ENCODE measurements around the gene ATP13A3.
A peak's percentile ranks its signal among the peaks of the same experiment; 100 is the strongest.
"Not testable (repeated sequence)": the region's sequence is repeated elsewhere in the genome, so short reads cannot be mapped to it uniquely, and the experiment has no call there.

Gene ATP13A3

GRCh38 chr3:194496217-194496919 lies 9.6 kb upstream of the ATP13A3 start:
- H3K9me3 ChIP-seq (ENCODE audit: control insufficient read depth, low read depth, low read length) = no peaks in the 10 kb centered on the region
- no peaks in the 10 kb centered on the region for H3K27me3 ChIP-seq (ENCODE audit: control insufficient read depth, insufficient read depth, low read length)
- H3K9ac ChIP-seq (ENCODE audit: low read length) = no peak overlapping the region
- H3K4me1 ChIP-seq (ENCODE audit: control insufficient read depth, low read depth, low read length) = no peaks in the 10 kb centered on the region
- no peak overlapping the region for H3K27ac ChIP-seq (ENCODE audit: low read length)
- no peak overlapping the region for H3K4me3 ChIP-seq (ENCODE audit: low read length)
- no peaks in the 10 kb centered on the region for H3K36me3 ChIP-seq (ENCODE audit: control insufficient read depth, low read depth, low read length)

- Histone ChIP-seq H3K36me3 (ENCODE audit: control insufficient read depth, low read depth, low read length) (no peaks in the 10 kb centered on the region), H3K27ac (ENCODE audit: low read length) (no peak overlapping the region), H3K4me3 (ENCODE audit: low read length) (no peak overlapping the region), H3K9ac (ENCODE audit: low read length) (no peak overlapping the region), H3K27me3 (ENCODE audit: control insufficient read depth, insufficient read depth, low read length) (no peaks in the 10 kb centered on the region), H3K9me3 (ENCODE audit: control insufficient read depth, low read depth, low read length) (no peaks in the 10 kb centered on the region), H3K4me1 (ENCODE audit: control insufficient read depth, low read depth, low read length) (no peaks in the 10 kb centered on the region)
Observed at GRCh38 chr3:194494951-194495374, 8.2 kb upstream of the ATP13A3 start.

DNA sequence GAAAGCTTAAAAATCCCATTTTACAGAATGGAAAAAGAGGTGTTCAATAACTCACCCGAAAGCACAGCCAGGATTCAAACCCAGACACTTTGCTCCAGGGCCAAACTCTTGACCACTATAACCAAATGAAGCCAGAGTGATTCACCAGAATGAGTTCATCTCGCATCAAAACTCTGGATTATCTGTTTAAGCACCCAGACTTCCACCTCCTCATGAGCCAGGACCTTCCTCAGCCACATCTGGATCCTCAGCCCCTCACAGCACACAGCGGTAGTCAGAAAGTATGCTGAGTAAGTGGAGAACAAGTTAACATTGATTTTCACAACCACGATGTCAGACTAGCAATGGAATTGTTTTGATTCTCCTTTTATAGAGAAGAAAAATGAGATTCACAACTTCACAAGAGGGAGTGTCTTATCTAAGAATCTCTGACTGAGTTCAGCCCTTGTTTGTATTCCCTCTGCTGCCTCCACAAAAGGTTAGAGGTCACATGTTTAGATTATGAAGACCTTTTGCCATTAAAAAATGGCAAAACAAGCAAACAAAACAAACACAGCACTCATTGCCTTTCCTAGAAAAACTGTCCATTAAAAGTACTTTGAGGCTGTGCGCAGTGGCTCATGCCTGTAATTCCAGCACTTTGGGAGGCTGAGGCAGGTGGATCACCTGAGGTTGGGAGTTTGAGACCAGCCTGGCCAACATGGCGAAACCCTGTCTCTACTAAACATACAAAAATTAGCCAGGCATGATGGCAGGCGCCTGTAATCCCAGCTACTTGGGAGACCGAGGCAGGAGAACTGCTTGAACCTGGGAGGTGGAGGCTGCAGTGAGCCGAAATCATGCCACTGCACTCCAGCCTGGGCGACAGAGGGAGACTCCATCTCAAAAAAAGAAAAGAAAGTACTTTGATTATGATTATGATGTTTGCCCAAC lies 7.5 kb upstream of the ATP13A3 start:
- H3K27ac ChIP-seq (ENCODE audit: low read length); H3K4me3 ChIP-seq (ENCODE audit: low read length); H3K4me1 ChIP-seq (ENCODE audit: control insufficient read depth, low read depth, low read length); H3K9ac ChIP-seq (ENCODE audit: low read length); H3K36me3 ChIP-seq (ENCODE audit: control insufficient read depth, low read depth, low read length); H3K27me3 ChIP-seq (ENCODE audit: control insufficient read depth, insufficient read depth, low read length); H3K9me3 ChIP-seq (ENCODE audit: control insufficient read depth, low read depth, low read length): not testable (repeated sequence)

DNA sequence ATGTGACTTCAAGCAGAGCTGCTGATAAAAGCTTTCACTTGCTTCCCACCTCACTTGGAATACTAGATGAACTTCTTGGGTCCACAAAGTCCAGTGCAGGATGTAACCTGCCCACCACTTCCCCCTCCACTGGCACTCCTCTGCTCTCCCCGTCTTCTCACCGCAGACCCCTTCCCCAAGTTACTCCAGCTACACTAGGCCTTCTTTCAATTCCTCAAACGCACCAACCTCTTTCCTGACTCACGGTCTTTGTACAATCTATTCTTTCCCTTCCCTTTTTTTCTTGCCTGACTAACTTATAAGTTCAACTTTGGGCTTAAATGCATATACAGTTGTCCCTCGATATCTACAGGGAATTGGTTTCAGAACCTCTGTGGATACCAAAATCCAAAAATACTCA lies 5.2 kb upstream of the ATP13A3 start:
- H3K9me3 ChIP-seq (ENCODE audit: control insufficient read depth, low read depth, low read length) = no peaks in the 10 kb centered on the region
- no peak overlapping the region for H3K27ac ChIP-seq (ENCODE audit: low read length)
- H3K9ac ChIP-seq (ENCODE audit: low read length) = no peak overlapping the region
- no peak overlapping the region for H3K4me3 ChIP-seq (ENCODE audit: low read length)
- H3K4me1 ChIP-seq (ENCODE audit: control insufficient read depth, low read depth, low read length) = no peaks in the 10 kb centered on the region
- H3K36me3 ChIP-seq (ENCODE audit: control insufficient read depth, low read depth, low read length) = no peaks in the 10 kb centered on the region
- no peaks in the 10 kb centered on the region for H3K27me3 ChIP-seq (ENCODE audit: control insufficient read depth, insufficient read depth, low read length)

DNA sequence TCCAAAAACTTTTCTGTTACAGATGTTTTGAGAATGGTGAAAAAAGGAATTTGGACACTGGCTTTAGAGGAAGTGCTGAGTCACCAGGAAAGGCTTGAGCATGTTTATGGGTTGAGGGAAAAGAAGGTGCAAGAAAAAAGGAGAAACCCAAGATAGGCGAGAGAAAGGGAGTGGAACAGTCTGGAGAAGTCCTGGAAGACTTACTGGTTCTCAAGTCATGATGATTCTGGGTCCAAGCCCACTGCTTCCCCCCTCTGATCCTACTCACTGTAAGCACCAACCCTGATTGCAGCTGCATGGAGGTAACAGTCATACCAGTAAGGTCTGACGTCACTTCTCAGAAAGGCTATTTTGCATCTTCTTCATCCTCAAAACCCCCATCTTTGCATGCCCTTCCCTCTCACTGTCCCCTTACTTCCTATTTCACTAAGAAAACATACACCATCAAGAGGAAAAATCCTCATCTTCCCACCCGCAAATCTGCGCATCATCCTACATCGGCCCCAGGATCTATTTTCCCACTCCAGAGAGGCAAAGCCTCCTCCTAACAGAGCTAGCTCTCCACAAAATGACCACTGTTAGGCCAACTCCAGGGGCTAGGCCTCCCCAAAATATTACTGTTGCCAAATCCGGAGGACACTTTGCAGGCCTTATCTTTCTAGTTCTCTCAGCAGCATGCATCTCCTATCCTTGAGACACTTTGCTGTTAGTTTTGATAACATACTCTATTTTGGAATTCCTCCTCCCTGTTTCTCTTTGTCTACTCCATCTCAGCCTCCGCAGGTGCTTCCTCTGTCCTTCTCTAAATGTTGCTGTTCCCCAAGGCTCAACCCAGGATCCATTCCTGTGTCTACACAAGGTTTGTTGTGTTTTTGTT lies 3.2 kb upstream of the ATP13A3 start:
- H3K27ac ChIP-seq (ENCODE audit: low read length) = no peak overlapping the region
- H3K27me3 ChIP-seq (ENCODE audit: control insufficient read depth, insufficient read depth, low read length) = no peaks in the 10 kb centered on the region
- H3K4me1 ChIP-seq (ENCODE audit: control insufficient read depth, low read depth, low read length) = peaks cover 6% of the 10 kb centered on the region
- no peak overlapping the region for H3K9ac ChIP-seq (ENCODE audit: low read length)
- H3K9me3 ChIP-seq (ENCODE audit: control insufficient read depth, low read depth, low read length) = no peaks in the 10 kb centered on the region
- H3K36me3 ChIP-seq (ENCODE audit: control insufficient read depth, low read depth, low read length) = no peaks in the 10 kb centered on the region
- H3K4me3 ChIP-seq (ENCODE audit: low read length) = no peak overlapping the region

- no peak overlapping the region for H3K4me3 ChIP-seq (ENCODE audit: low read length)
Observed at GRCh38 chr3:194488055-194488742, 1.4 kb upstream of the ATP13A3 start.

GRCh38 chr3:194487289-194488054 lies 670 bp upstream of the ATP13A3 start:
- Histone ChIP-seq H3K9ac (ENCODE audit: low read length) (no peak overlapping the region), H3K4me1 (ENCODE audit: control insufficient read depth, low read depth, low read length) (peaks cover 7% of the 10 kb centered on the region), H3K27me3 (ENCODE audit: control insufficient read depth, insufficient read depth, low read length) (no peaks in the 10 kb centered on the region), H3K36me3 (ENCODE audit: control insufficient read depth, low read depth, low read length) (no peaks in the 10 kb centered on the region), H3K9me3 (ENCODE audit: control insufficient read depth, low read depth, low read length) (no peaks in the 10 kb centered on the region), H3K27ac (ENCODE audit: low read length) (no peak overlapping the region), H3K4me3 (ENCODE audit: low read length) (peak overlapping the region; percentile 27)

More at GRCh38 chr3:194488055-194488742, 1.4 kb upstream of the ATP13A3 start:
- Histone ChIP-seq H3K9me3 (ENCODE audit: control insufficient read depth, low read depth, low read length) (no peaks in the 10 kb centered on the region), H3K4me1 (ENCODE audit: control insufficient read depth, low read depth, low read length) (peaks cover 7% of the 10 kb centered on the region), H3K9ac (ENCODE audit: low read length) (no peak overlapping the region), H3K36me3 (ENCODE audit: control insufficient read depth, low read depth, low read length) (no peaks in the 10 kb centered on the region), H3K27me3 (ENCODE audit: control insufficient read depth, insufficient read depth, low read length) (no peaks in the 10 kb centered on the region), H3K27ac (ENCODE audit: low read length) (no peak overlapping the region)

GRCh38 chr3:194485881-194486539 lies 792 bp downstream of the ATP13A3 start:
- Histone ChIP-seq H3K9ac (ENCODE audit: low read length) (peak overlapping the region; percentile 71), H3K4me1 (ENCODE audit: control insufficient read depth, low read depth, low read length) (peaks cover 7% of the 10 kb centered on the region), H3K27me3 (ENCODE audit: control insufficient read depth, insufficient read depth, low read length) (no peaks in the 10 kb centered on the region), H3K9me3 (ENCODE audit: control insufficient read depth, low read depth, low read length) (no peaks in the 10 kb centered on the region), H3K4me3 (ENCODE audit: low read length) (peak overlapping the region; percentile 93), H3K36me3 (ENCODE audit: control insufficient read depth, low read depth, low read length) (peaks cover 6% of the 10 kb centered on the region), H3K27ac (ENCODE audit: low read length) (no peak overlapping the region)

DNA sequence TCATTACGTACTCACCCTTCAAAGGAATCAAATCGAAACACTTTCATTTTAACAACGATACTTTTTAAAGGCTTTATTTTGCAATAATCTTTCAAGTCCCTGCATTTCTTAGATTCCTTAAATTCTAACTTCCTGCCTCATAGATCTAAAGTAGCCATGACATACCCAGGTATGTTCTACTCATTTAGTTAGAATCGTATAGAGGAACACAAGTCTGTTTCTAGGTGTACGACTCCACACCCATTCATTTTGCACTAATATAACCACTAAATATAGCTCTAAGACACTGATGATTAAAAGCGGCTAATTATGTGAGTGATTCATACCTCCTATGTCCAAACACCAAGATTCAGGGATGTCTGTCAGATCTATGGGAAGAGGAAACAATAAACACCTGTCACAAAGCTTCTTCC lies 1.3 kb downstream of the ATP13A3 start:
- Histone ChIP-seq H3K4me1 (ENCODE audit: control insufficient read depth, low read depth, low read length) (peaks cover 7% of the 10 kb centered on the region), H3K4me3 (ENCODE audit: low read length) (peak overlapping the region; percentile 93), H3K27me3 (ENCODE audit: control insufficient read depth, insufficient read depth, low read length) (no peaks in the 10 kb centered on the region), H3K36me3 (ENCODE audit: control insufficient read depth, low read depth, low read length) (peaks cover 6% of the 10 kb centered on the region), H3K9me3 (ENCODE audit: control insufficient read depth, low read depth, low read length) (no peaks in the 10 kb centered on the region), H3K27ac (ENCODE audit: low read length) (no peak overlapping the region), H3K9ac (ENCODE audit: low read length) (peak overlapping the region; percentile 71)

GRCh38 chr3:194484614-194485013 lies 2.2 kb downstream of the ATP13A3 start:
- Histone ChIP-seq H3K4me1 (ENCODE audit: control insufficient read depth, low read depth, low read length) (peaks cover 7% of the 10 kb centered on the region), H3K27ac (ENCODE audit: low read length) (no peak overlapping the region), H3K9me3 (ENCODE audit: control insufficient read depth, low read depth, low read length) (no peaks in the 10 kb centered on the region), H3K27me3 (ENCODE audit: control insufficient read depth, insufficient read depth, low read length) (no peaks in the 10 kb centered on the region), H3K36me3 (ENCODE audit: control insufficient read depth, low read depth, low read length) (peaks cover 6% of the 10 kb centered on the region), H3K4me3 (ENCODE audit: low read length) (no peak overlapping the region), H3K9ac (ENCODE audit: low read length) (no peak overlapping the region)
